GM10847 (cell line): ENCODE results near the gene APOB.

Experiments
- POLR2A ChIP-seq: IDR thresholded peaks from 2 replicates; pipeline ENCODE4 v1.6.1; 2011; ENCODE audit not compliant: insufficient read length; ENCODE audit errors: extremely low read depth

Gene APOB

DNA sequence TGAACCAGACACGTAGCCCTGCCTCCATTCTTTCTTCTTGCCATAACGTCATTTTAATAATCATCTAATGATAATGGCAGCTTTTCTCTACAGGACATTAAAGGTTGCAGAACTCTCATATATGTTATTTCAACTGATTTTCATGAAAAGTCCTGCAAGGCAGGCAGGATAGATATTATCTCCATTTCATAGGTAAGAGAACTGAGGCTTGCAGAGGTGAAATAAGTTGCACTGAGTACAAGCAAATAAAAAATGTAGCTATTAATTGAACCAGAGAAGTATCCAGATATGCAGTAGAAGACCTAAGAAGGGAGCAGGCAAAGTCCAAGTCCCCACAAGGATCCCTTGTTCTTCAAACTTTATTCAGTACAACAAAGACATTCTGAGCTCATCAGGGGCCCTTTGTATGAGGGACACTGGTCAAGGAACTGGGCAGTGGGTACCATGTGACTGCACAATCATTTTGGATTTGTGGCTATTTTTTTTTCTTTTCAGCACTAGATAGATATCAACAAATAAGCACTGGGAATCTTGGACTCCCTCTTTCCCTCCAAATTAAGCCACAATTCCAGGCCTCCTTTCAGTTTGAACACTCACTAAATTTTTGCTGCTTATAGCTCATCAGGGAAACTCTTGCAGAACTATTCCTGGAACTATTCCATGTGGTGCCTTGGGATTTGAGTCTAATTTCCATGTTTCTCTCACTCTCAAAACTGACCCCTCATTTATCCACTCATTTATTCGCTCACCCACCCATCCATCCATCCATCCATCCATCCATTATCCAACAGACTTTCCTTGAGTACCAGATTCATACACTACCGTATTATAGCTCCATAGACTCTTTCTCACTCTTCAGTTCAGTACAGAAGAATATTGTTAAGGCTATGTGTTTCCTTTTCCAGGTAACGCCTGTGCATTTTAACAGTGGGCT lies 44.6 kb downstream of the APOB start:
- TF ChIP-seq POLR2A, result no peak

DNA sequence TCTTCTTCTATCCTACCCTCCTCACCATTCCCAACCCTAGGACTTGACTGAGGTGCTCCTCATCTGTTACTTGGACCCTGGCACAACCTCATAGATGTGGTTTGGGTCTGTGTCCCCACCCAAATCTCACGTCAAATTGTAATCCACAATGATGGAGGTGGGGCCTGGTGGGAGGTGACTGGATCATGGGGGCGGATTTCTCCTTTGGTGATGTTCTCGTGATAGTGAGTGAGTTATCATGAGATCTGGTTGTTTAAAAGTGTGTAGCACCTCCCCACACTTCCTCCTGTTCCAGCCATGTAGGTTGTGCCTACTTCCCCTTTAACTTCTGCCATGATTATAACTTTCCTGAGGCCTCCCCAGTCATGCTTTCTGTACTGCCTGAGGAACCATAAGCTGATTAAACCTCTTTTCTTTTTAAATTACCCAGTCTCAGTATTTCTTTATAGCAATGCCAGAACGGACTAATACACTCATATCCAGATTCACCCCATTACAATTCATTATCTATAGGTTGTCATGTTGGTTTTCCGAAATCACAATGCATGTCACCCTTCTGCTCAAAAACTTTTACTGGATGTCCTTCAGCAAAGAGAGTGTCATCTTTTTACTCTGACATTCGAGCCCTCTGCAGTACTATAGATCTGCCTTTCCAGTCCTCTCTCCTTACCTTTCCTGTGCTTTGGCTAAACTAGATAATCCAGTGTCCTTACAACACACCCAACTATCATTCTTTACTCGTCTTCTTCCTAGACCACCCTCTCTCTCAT lies 45.7 kb downstream of the APOB start:
- no peak for TF ChIP-seq POLR2A

DNA sequence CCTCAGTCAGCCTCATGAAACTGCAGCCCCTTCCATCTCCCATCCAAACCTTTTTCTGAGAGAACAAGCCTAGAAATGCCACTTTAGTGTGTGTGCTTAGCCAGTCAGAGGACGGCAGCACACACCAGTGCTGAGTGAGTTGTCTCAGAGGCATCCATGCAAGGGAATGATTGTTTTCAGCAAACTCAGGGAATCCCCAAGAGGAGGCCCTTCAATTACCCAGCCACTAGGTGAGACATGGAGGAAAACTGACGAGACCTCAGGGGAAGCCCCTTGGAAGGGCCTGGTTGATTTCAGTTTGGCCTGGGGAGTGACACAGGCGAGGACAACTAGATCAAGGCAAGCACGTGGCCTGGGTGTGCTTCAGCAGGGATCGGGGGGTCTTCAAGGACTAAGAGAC lies 49.7 kb downstream of the APOB start:
- TF ChIP-seq POLR2A, result no peak

DNA sequence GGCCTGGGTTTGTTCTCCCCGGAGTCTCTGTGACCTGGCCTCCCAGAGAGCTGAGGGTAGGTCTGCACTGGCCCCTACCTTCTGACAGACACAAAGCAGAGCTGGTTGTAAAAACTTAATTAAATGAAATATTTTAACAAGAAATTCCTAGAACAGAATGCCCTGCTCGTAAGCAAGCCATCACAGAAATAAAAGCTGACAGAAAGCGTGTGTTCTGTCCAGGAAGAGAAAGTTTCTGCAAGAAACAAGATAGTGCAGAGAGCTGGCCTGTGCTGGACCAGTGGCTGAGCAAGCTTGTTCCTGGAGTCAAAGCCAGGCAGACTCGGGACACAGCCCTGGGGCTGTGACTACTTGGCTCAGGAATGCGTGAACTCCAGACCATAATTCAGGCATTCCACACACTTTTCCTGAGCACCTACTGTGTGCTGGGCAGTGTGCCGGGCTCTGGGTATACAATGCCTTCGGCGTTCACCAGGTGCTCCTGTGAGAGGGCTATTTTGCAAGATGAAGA lies 51.6 kb downstream of the APOB start:
- TF ChIP-seq POLR2A, result no peak

DNA sequence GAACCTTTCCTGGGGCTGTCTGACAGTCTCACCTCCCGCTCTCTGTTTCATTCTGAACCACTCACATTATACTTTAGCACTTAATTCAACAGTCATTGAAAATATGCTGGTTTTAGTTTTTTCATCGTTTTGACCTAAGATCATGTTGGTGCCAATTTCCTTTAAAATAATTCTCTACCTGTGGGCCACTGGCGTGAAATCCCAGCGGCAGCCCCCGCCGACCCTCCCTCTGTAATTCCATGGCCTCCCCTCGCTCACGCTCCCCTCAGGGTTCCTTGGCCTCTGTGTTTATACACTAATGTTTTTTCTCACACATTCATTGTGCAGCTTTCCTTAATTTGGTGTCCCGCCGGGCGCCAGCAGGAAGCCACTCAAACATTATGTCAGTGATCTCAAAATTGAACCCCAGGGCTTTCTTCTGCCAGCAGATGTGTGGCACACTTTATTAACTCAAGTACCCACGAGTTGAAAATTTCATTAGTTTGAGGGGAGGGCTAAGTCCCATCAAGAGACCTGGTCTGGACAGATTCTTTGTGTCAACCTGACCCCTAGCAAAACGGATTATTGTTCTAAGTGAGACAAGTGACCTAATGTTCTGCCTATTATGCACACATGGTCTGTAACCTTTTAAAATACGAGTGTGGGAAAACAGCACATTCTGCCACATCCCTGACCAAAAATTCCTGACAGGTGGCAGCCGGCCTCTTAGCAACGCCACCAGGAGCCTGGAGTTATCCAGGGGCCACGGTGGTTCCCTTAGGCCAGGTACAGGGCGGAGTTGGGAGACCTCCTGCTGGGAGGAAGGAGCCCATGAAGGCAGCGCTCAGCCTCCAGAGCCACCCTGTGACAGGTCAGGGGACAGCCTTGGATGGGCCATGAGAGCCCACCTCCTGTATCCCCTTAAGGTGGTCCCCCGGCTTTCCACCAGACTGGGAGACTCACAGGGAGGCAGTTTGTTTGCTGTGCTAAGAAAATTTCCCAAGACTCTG lies 53.1 kb downstream of the APOB start:
- TF ChIP-seq POLR2A, result no peak

DNA sequence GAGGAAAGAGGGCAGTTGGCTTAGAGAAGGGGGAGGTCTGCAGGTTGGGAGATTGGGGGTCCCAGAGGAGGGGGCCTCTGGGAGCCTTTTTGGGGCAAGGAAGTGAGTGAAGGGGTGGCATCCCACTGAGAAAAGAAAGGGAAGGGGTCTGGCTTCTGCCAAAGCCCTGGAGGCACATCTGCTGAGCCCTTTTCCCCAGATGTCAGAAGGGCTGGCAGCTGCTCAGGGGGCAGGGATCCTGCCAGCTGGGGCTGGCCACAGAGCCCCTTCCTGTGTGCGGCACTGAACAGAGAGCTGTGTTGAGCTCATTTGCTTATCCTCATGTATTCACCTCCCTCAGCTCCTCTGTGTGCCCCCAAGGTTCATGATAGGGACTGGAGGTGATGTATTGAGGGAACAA lies 54.5 kb downstream of the APOB start:
- TF ChIP-seq POLR2A, result no peak

DNA sequence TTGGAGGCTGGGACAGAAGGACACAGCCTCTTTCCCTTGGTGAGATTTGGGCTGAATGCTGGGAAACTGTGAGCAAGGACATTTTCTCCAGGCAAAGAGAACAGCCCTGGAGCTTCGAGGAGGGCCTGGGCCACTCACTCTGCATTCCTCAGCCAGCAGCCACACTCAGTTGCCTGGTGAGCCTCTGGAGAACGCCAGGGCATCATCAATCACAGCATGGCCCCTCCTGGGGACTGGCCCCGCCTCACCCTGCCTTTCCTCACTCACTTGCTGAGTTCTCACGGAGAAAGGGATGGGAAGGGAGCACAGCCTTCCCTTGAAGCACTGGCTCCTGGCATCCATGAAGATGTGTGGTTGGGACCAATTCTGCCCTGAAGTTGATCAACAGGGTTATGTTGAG lies 55.0 kb downstream of the APOB start:
- TF ChIP-seq POLR2A, result no peak

DNA sequence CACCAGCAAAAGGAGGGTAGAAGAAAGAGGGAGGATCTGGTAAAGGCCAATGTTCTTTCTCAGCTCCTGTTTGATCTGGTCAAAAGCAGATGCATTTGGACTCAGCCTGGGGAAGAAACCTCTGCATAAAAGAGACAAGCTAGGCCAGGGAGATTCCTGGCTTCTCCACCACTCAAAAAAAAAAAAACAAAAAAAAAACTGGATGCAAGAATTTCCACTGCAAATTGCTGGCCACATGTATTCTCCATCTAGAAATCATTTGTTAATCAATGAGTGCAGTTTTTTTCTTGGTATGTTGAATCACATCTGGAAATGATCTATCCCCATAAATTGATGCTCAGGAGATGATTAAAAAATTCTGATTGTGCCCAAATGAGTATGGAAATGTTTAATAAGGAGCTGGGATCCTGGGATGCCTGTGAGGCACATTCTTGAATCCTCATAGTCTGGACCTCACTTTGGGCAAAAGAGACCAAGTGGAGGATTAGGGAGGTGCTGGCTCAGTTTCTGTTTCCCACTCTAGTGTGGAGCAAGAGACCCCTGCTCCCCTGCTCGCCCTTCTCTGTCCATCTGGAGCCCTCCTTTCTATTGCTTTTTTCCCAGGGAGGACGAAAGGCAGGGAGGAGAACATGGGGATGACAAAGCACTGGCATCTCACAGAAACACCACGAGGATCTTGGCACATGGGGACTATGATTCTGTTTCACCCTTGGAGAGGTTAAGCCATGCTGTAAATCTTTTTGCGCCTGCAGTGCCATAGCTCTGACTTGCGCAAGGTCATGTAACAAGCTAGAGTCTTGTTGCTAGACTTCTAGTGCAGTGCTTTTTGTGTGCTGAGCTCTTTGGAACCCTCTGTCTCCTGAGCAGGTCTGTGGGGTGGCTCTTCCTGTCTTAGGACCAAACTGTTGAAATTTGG lies 57.6 kb downstream of the APOB start:
- TF ChIP-seq POLR2A, result no peak

DNA sequence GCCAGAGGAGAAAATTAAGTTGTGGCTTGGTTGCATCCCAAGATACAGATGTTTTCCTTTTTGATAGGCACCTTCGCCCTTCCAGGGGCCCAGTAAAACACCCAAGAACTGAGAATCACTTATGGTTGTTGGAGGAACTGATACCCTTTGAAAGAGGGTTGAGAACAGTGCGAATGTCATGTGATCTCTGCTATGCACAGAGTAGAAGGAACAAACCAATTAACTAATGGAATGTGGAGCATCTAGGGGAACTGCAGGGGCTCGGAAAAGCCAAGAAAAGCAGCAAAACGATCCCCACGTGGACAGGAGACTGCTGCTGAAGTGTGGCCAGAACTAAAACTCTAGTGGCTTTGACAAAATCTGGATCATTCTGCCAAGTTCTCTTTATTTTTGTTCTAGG lies 58.8 kb downstream of the APOB start:
- no peak for TF ChIP-seq POLR2A

DNA sequence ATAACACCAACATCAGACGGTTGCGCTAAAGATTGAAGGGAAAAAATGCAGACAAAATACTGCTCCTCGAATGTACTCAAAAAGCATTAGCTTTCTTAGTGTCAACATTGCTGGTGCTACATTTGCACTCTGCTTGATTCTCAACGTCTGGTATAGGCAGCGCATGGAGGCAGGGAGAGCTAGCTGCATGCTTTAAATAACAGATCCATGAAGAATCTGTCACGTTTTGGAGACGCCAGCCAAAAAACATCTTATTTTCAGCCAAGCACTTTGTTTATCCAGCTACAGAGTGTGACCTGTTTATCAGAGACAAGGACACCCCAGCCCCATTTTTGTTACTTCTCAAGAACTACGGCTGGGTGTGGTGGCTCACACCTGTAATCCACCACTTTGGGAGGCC lies 59.5 kb downstream of the APOB start:
- TF ChIP-seq POLR2A, result no peak

DNA sequence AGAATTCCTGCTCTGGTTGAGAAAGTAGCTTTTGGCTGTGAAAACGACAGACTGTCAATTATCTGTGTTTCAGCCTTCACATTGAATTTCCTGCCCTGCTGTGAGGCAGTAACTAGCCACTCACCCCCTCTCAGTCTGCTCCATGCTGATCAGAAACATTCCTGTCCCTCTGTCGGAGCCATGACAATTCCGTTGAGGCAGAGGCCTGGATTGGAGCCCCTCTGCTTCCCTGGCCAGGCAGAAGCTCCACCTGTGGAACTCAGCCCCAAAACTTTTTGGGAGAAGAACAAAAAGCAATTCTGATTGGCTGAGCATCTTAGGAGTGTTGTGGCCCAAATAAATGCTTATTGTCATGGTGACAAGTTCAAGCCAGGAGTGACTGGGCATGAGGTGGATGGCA lies 60.0 kb downstream of the APOB start:
- TF ChIP-seq POLR2A, result no peak

DNA sequence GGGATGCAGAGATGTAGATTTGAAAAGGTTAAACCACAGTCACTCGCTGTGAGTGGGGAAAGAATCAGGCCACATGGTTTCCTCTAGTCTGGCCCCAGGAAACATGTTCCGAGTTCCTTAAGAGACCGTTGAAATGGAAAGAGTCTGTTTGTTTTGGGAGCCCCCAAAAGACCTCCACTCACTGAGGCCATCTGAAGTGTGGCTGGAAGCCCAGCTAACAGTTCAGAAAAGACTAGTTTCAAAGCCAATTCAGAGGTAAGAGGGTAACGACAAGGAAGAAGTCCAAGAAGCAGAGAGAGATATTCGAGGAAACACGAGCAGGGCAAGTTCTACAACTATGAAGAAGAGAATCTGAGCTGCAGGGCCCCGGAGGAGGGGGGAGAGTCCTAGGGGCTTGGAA lies 61.0 kb downstream of the APOB start:
- no peak for TF ChIP-seq POLR2A

DNA sequence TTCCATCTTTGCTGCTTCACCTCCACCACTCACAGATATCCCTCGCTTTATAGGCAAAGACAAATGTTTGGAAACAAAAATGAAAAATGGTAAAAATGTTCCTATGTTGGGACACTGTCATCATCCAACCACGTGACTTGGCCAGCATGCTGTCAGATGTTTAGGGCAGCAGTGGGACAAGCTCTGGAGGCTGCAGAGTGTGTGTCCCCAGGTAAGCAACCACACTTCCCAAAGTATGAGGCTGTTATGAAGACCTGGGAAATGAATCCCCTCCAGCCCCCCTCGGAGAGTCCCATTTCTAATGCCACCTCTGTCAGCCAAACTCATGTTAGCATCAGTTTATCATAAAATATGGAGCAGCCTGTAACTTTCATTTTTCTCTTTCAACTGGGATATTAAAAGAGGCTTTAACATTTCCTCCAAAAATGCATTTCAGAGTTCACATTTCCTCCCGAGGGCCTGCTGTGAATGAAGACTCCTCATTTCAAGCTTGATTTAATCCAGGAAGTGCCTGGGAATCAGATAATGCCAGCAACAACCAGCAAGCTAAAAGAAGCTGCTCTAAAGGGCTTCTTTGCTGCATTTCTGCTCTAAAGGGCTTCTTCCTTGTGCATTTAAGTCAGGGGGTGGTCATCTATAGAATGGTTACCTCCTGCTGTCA lies 66.2 kb downstream of the APOB start:
- TF ChIP-seq POLR2A, result no peak
